Activated CD4-positive, CD25-positive, alpha-beta regulatory T cell treated with anti-CD3 and anti-CD28 coated beads, Interleukin-2, amount 50 U/mL, for 24 hours (primary cell): ENCODE results near the gene ORC2.

Experiments used
- ATAC-seq, 2 donors: fragments of 150-1000 bp; cut with Tn5 transposase; one replicate each; pipeline ENCODE4 v1.10.0; 2021; ENCODE audit warnings: mild to moderate bottlenecking in 1 of 2, moderate library complexity in 1 of 2

Gene ORC2

GRCh38 chr2:200860092-200860795, 103.2 kb downstream of the ORC2 start:
- ATAC-seq = no peak
